Measurements from ENCODE around the gene CCDC190. TPM values are rescaled to one million over a fixed set of nuclear protein-coding genes. Genes with fewer than 3 reads are reported as not detected.

CCDC190 gene
- total RNA-seq, 2 experiments from 2014 or later, result not detected

DNA sequence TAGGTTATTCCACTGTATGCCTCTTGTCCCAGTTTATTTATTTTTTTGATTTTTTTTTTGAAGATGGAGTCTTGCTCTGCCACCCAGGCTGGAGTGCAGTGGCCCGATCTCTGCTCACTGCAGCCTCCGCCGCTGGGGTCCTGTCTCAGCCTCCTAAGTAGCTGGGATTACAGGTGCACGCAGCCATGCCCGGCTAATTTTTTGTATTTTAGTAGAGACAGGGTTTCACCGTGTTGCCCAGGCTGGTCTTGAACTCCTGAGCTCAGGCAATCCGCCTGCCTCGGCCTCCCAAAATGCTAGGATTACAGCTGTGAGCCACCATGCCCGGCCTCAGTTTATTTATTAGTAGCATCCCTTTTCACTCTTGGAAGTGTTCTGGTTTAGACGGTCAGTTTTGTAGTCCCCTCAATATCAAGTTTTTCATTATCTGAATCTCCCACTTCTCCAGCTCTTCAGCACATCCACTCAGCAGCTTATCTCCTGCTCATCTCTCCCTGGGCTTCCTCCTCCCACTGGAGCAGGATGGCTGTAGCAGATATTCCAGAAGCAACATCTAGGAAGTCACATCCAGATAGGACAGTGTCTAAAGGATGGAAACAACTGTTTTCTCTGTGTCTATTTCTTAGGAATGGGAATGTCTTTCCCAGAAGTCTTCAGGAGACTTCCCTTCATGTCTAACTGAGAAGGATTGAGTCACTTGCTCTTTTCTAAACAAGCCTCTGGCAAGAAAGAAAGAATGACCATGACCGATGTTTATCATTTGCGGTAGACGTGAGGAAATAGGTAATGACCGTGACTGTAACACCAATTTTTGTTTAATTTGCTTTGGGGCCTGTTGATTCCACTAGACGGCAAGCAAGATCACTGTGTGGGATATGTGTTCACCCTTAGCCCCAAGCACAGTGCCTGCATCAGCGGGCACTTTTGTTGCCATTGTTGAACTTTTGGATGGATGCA is 14.4 kb downstream of the CCDC190 start:
- H3K27me3 Mint-ChIP-seq, result peaks cover 12% of the 10 kb centered on the region
- H3K9me3 Mint-ChIP-seq, result no peaks in the 10 kb centered on the region
- no peak overlapping the region for H3K4me3 Mint-ChIP-seq
- H3K4me1 Mint-ChIP-seq (ENCODE audit: low read depth), result no peaks in the 10 kb centered on the region
- H3K27ac Mint-ChIP-seq, result no peak overlapping the region
- DNase-seq (no peak), ATAC-seq (no peak)
- ChIA-PET CTCF (interaction anchor here (0.7 to 3.3 kb wide), 6 partner anchors 11 to 329 kb away, joined by 3 to 34 read pairs (median 6); partner anchors contain the start of gene CCDC190), POLR2A (no interaction called here)
- H3K36me3 Mint-ChIP-seq (ENCODE audit: low read depth), result no peaks in the 10 kb centered on the region
- intact Hi-C loops (cut with micrococcal nuclease), result no loop called here
- TF ChIP-seq, protein P1, sequence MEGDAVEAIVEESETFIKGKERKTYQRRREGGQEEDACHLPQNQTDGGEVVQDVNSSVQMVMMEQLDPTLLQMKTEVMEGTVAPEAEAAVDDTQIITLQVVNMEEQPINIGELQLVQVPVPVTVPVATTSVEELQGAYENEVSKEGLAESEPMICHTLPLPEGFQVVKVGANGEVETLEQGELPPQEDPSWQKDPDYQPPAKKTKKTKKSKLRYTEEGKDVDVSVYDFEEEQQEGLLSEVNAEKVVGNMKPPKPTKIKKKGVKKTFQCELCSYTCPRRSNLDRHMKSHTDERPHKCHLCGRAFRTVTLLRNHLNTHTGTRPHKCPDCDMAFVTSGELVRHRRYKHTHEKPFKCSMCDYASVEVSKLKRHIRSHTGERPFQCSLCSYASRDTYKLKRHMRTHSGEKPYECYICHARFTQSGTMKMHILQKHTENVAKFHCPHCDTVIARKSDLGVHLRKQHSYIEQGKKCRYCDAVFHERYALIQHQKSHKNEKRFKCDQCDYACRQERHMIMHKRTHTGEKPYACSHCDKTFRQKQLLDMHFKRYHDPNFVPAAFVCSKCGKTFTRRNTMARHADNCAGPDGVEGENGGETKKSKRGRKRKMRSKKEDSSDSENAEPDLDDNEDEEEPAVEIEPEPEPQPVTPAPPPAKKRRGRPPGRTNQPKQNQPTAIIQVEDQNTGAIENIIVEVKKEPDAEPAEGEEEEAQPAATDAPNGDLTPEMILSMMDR (IDR thresholded peaks at IDR 0.05), result no peak

DNA sequence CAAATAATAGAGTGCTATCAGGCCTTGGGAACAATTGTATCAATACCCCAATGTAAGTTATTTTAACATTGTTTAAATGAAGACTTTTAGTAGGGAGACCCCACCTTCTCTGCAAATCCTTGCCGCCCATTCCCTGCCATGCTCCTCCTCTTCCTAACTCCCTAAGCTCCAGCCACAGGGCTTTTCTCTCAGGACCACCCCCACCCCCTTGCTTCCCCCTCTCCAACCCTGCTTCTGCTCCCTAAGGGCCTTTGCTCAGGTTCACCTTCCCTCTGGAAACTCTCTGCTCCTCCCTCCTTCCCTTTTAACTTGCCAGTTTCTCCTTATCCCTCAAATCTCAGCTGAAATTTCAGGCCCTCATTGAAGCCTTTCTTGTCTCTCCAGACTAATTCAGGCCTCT is 16.8 kb downstream of the CCDC190 start:
- Mint-ChIP-seq H3K4me1 (ENCODE audit: low read depth) (no peaks in the 10 kb centered on the region), H3K9me3 (peaks cover 5% of the 10 kb centered on the region), H3K4me3 (no peak overlapping the region), H3K27me3 (peaks cover 8% of the 10 kb centered on the region), H3K36me3 (ENCODE audit: low read depth) (no peaks in the 10 kb centered on the region), H3K27ac (no peak overlapping the region)
- TF ChIP-seq, protein P1 (IDR thresholded peaks at IDR 0.05), result no peak
- DNase-seq, result no peak
- ChIA-PET POLR2A (no interaction called here), CTCF (interaction anchor here (0.8 to 1.5 kb wide), 2 partner anchors 10 kb away, joined by 3 to 8 read pairs; no protein-coding TSS in a partner anchor)
- intact Hi-C loops (cut with micrococcal nuclease), result no loop called here
- no peak for ATAC-seq

DNA sequence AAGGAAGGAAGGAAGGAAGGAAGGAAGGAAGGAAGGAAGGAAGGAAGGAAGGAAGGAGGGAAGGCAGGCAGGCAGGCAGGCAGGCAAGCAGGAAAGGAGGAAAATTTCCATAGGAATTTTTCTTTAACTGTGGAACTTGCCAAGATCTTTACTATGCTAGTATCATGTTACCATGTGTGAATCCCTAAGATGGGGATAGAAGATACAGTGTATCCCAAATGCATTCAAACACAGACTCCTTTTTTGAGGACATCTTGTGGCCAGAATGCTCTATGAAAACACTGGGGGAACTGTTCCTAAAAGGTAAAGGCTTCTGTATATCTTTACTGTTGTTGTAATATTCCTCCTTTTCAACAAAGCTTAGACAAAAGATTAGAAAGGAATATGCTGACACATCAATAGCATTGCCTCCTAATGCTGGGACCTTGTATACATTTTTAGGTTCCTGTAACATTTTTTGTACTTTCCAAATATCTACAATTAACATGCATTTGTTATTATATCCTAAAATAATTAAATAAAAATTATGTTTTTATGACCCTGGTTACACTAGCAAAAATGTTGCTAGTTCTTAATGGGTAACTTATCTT is 20.6 kb downstream of the CCDC190 start:
- ATAC-seq, result no peak
- TF ChIP-seq, protein P1 (IDR thresholded peaks at IDR 0.05), result no peak
- CTCF ChIA-PET, result interaction anchor here (0.6 kb wide), 1 partner anchor 14 kb away, joined by 4 read pairs; no protein-coding TSS in a partner anchor

DNA sequence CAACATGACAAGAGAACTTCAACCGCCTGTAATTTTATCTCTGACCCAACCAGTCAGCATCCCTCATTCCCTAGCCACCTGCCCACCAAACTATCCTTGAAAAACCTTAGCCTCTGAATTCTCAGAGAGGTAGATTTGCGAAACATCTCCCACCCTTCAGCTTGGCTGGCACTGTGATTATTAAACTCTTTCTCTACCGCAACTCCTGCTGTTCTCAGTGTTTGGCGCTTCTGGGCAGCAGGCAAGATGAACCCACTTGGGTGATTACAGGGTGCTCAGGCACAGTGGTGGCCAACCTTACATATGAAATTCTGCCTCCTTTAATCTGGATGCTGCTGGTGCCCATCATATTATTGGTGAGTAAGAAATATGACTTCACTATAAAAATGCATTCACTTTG is 22.1 kb downstream of the CCDC190 start:
- H3K4me1 Mint-ChIP-seq (ENCODE audit: low read depth), result peaks cover 17% of the 10 kb centered on the region
- H3K4me3 Mint-ChIP-seq, result no peak overlapping the region
- TF ChIP-seq, protein P1 (IDR thresholded peaks at IDR 0.05), result no peak
- H3K27me3 Mint-ChIP-seq, result peaks cover 19% of the 10 kb centered on the region
- intact Hi-C loops (cut with micrococcal nuclease), result no loop called here
- ATAC-seq, result no peak
- no peak for DNase-seq
- CTCF ChIA-PET, result no interaction called here
- H3K9me3 Mint-ChIP-seq, result peaks cover 14% of the 10 kb centered on the region
- no peak overlapping the region for H3K27ac Mint-ChIP-seq
- H3K36me3 Mint-ChIP-seq (ENCODE audit: low read depth), result peaks cover 3% of the 10 kb centered on the region
- POLR2A ChIA-PET, result no interaction called here

More for the DNA sequence above, 20.6 kb downstream of the CCDC190 start:
- intact Hi-C loops (cut with micrococcal nuclease), result no loop called here
- POLR2A ChIA-PET, result no interaction called here
- Mint-ChIP-seq H3K9me3 (peaks cover 13% of the 10 kb centered on the region), H3K4me1 (ENCODE audit: low read depth) (peaks cover 8% of the 10 kb centered on the region), H3K4me3 (no peak overlapping the region), H3K36me3 (ENCODE audit: low read depth) (peaks cover 3% of the 10 kb centered on the region), H3K27me3 (peaks cover 19% of the 10 kb centered on the region), H3K27ac (no peak overlapping the region)
- DNase-seq, result no peak

Data from activated CD8-positive, alpha-beta T cell treated with anti-CD3 and anti-CD28 coated beads for 36 hours (primary cell).